Neural crest cell (in vitro differentiated cells): ENCODE measurements around the gene EID3. TPM values are rescaled to one million over a fixed set of nuclear protein-coding genes. Genes with fewer than 3 reads are reported as not detected.

Experiments used
- DNase-seq: peaks from one replicate; pipeline ENCODE4 v3.0.0; 2021; ENCODE audit warnings: low read depth, mixed read lengths, low spot score
- H3K27ac Mint-ChIP-seq: one replicate; pipeline ENCODE4 v1.8.0; 2021; ENCODE audit warnings: mild to moderate bottlenecking, mixed read lengths; ENCODE audit not compliant: unreplicated experiment
- H3K27me3 Mint-ChIP-seq: 2 replicates; pipeline ENCODE4 v1.8.0; 2021; ENCODE audit warnings: low read depth, mild to moderate bottlenecking, mixed read lengths
- H3K36me3 Mint-ChIP-seq: 2 replicates; pipeline ENCODE4 v1.8.0; 2021; ENCODE audit warnings: low read depth, mild to moderate bottlenecking, mixed read lengths
- H3K4me1 Mint-ChIP-seq: 2 replicates; pipeline ENCODE4 v1.8.0; 2021; ENCODE audit warnings: mixed read lengths
- H3K4me3 Mint-ChIP-seq: one replicate; pipeline ENCODE4 v1.8.0; 2021; ENCODE audit warnings: mild to moderate bottlenecking, mixed read lengths
- H3K9me3 Mint-ChIP-seq: 2 replicates; pipeline ENCODE4 v1.8.0; 2021; ENCODE audit warnings: mixed read lengths
- CTCF ChIP-seq: fragments of 200-600 bp; sonication (generic); conservative IDR thresholded peaks from 2 replicates; pipeline ENCODE4 v1.5.0; 2021; ENCODE audit warnings: antibody characterized with exemption, mild to moderate bottlenecking
- total RNA-seq: library from RNA; stranded (reverse); gene quantifications from 2 replicates; pipeline ENCODE4 v1.2.1, GENCODE V29; 2021

EID3 gene
- total RNA-seq, 1 donor from 2014 or later = 3.0 TPM

GRCh38 chr12:104316936-104317335, 13.4 kb downstream of the EID3 start:
- Mint-ChIP-seq H3K36me3 (peaks cover 20% of the 10 kb centered on the region), H3K27me3 (no peaks in the 10 kb centered on the region), H3K4me3 (no peak overlapping the region), H3K9me3 (peaks cover under 1% of the 10 kb centered on the region), H3K27ac (no peak overlapping the region), H3K4me1 (peaks cover 24% of the 10 kb centered on the region)
- TF ChIP-seq CTCF = no peak
- DNase-seq = no peak

GRCh38 chr12:104317538-104318210, 14.1 kb downstream of the EID3 start:
- no peak for TF ChIP-seq CTCF
- Mint-ChIP-seq H3K4me3 (no peak overlapping the region), H3K36me3 (peaks cover 22% of the 10 kb centered on the region), H3K27me3 (no peaks in the 10 kb centered on the region), H3K9me3 (peaks cover 2% of the 10 kb centered on the region), H3K27ac (no peak overlapping the region), H3K4me1 (peaks cover 26% of the 10 kb centered on the region)
- no peak for DNase-seq

GRCh38 chr12:104319028-104319427, 15.5 kb downstream of the EID3 start:
- Mint-ChIP-seq H3K4me3 (no peak overlapping the region), H3K4me1 (peaks cover 26% of the 10 kb centered on the region), H3K27ac (no peak overlapping the region), H3K36me3 (peaks cover 21% of the 10 kb centered on the region), H3K9me3 (peaks cover 5% of the 10 kb centered on the region), H3K27me3 (no peaks in the 10 kb centered on the region)
- no peak for TF ChIP-seq CTCF
- no peak for DNase-seq

GRCh38 chr12:104319918-104320626, 16.5 kb downstream of the EID3 start:
- H3K9me3 Mint-ChIP-seq = peaks cover 7% of the 10 kb centered on the region
- H3K27ac Mint-ChIP-seq = no peak overlapping the region
- H3K4me1 Mint-ChIP-seq = peaks cover 26% of the 10 kb centered on the region
- peak overlapping the region; percentile 65 for H3K4me3 Mint-ChIP-seq
- TF ChIP-seq CTCF = no peak
- no peaks in the 10 kb centered on the region for H3K27me3 Mint-ChIP-seq
- DNase-seq = no peak
- peaks cover 27% of the 10 kb centered on the region for H3K36me3 Mint-ChIP-seq

- no peak for DNase-seq
- Mint-ChIP-seq H3K36me3 (peaks cover 27% of the 10 kb centered on the region), H3K4me3 (no peak overlapping the region), H3K4me1 (peaks cover 26% of the 10 kb centered on the region), H3K9me3 (peaks cover 7% of the 10 kb centered on the region), H3K27ac (no peak overlapping the region), H3K27me3 (no peaks in the 10 kb centered on the region)
- TF ChIP-seq CTCF = no peak
Measured at GRCh38 chr12:104320627-104321024, 17.1 kb downstream of the EID3 start.
